GM18526 (cell line): ENCODE measurements around the gene TAF1B.

ENCODE experiments used
- POLR2A ChIP-seq: IDR thresholded peaks from 3 replicates; pipeline ENCODE4 v1.6.1; 2011; ENCODE audit not compliant: insufficient read length; ENCODE audit errors: extremely low read depth

TAF1B gene

GRCh38 chr2:9971105-9971818, 128.0 kb downstream of the TAF1B start:
- TF ChIP-seq POLR2A: no peak

- TF ChIP-seq POLR2A: no peak
Observed at GRCh38 chr2:9971890-9972289, 128.6 kb downstream of the TAF1B start.

GRCh38 chr2:9972621-9973479, 129.6 kb downstream of the TAF1B start:
- TF ChIP-seq POLR2A: no peak

GRCh38 chr2:9973690-9974089, 130.4 kb downstream of the TAF1B start:
- TF ChIP-seq POLR2A: no peak

GRCh38 chr2:9974343-9974742, 131.1 kb downstream of the TAF1B start:
- no peak for TF ChIP-seq POLR2A

GRCh38 chr2:9975328-9975727, 132.1 kb downstream of the TAF1B start:
- TF ChIP-seq POLR2A: no peak

GRCh38 chr2:9975805-9976447, 132.7 kb downstream of the TAF1B start:
- TF ChIP-seq POLR2A: no peak

GRCh38 chr2:9979977-9980376, 136.7 kb downstream of the TAF1B start:
- TF ChIP-seq POLR2A: no peak

GRCh38 chr2:9980520-9980919, 137.2 kb downstream of the TAF1B start:
- TF ChIP-seq POLR2A: no peak

GRCh38 chr2:9981655-9982054, 138.4 kb downstream of the TAF1B start:
- no peak for TF ChIP-seq POLR2A

- no peak for TF ChIP-seq POLR2A
Observed at GRCh38 chr2:9982248-9982647, 139.0 kb downstream of the TAF1B start.

GRCh38 chr2:9982891-9983290, 139.6 kb downstream of the TAF1B start:
- TF ChIP-seq POLR2A: no peak

- TF ChIP-seq POLR2A: no peak
Observed at GRCh38 chr2:9983401-9984216, 140.3 kb downstream of the TAF1B start.
